ENCODE results near the gene CACFD1. TPM values are rescaled to one million over a fixed set of nuclear protein-coding genes. Genes with fewer than 3 reads are reported as not detected.

CACFD1 gene
- total and polyA plus RNA-seq, 2 of the 4 experiments (the other 2 are of a cell fraction): 2.0 to 6.6 TPM

- Histone ChIP-seq H3K79me1 (ENCODE audit: low read depth in 1 of 2, low read length in 2 of 2) (no peaks in the 10 kb centered on the region), H4K91ac (ENCODE audit: insufficient read depth, low read depth, low read length) (no peak overlapping the region), H3K14ac (replicated peaks; ENCODE audit: low read depth, low read length) (no peak overlapping the region), H2AK5ac (ENCODE audit: low read depth, low read length) (no peak overlapping the region), H3K18ac (ENCODE audit: low read depth, low read length) (no peak overlapping the region), H3K9ac (ENCODE audit: low read depth, low read length) (no peak overlapping the region), H3K4ac (ENCODE audit: low read depth, low read length) (no peak overlapping the region), H3K36me3 (ENCODE audit: control insufficient read depth, insufficient read depth, low read length) (no peaks in the 10 kb centered on the region), H4K8ac (ENCODE audit: low read depth in 2 of 2, low read length in 2 of 2) (no peak overlapping the region), H3K56ac (ENCODE audit: extremely low read depth, insufficient read depth, low read length) (no peak overlapping the region), H2AK9ac (replicated peaks; ENCODE audit: low read depth, low read length, poor library complexity) (no peak overlapping the region), H2BK15ac (ENCODE audit: low read depth, low read length) (no peak overlapping the region), H3K27me3 (ENCODE audit: control insufficient read depth, insufficient read depth, low read length) (no peaks in the 10 kb centered on the region), H3K27ac (ENCODE audit: insufficient read depth, low read length) (no peak overlapping the region), H2BK120ac (ENCODE audit: low read depth, low read length) (no peak overlapping the region), H3K9me3 (ENCODE audit: control insufficient read depth, insufficient read depth, low read length) (no peaks in the 10 kb centered on the region), H2BK5ac (ENCODE audit: low read depth, low read length, poor library complexity, severe bottlenecking) (no peak overlapping the region), H2AFZ (replicated peaks; ENCODE audit: low read length, poor library complexity) (no peak overlapping the region), H3K4me1 (ENCODE audit: control insufficient read depth, insufficient read depth, low read length) (no peaks in the 10 kb centered on the region), H4K20me1 (ENCODE audit: insufficient read depth, low read length) (no peaks in the 10 kb centered on the region), H4K5ac (ENCODE audit: low read depth, low read length) (no peak overlapping the region), H3K4me3 (ENCODE audit: insufficient read depth, low read depth, low read length) (no peak overlapping the region), H2BK20ac (ENCODE audit: low read depth, low read length) (no peak overlapping the region), H3K9me1 (ENCODE audit: insufficient read depth, low read length) (no peaks in the 10 kb centered on the region), H3K23ac (ENCODE audit: low read depth, low read length) (no peak overlapping the region), H3K4me2 (ENCODE audit: low read depth, low read length) (no peak overlapping the region)
- intact Hi-C loops (cut with micrococcal nuclease) (loop anchor here (5.0 kb wide), 1 partner anchor 33 kb away; the partner anchor contains the start of gene ADAMTS13), in situ Hi-C loops (cut with MboI; ENCODE audit: low sequenced_read_pairs) (no loop called here), dilution Hi-C loops (cut with HindIII; ENCODE audit: low sequenced_read_pairs, unreplicated experiment) (no loop called here)
- ATAC-seq (ENCODE audit: low read depth) (no peak), DNase-seq (no peak)
- 100% methylated on average over 3 of the region's 20 CpGs; no CpG with 5 or more reads in 1 of the 2 experiments for WGBS, 2 experiments (ENCODE audit: extremely low coverage in 2 of 2, insufficient read length in 1 of 2)
- BruUV-seq (replicated peaks): no TSS peak
- POLR2A ChIA-PET (ENCODE audit: unreplicated experiment): no interaction called here
- no peak for TF ChIP-seq MAFK (IDR thresholded peaks at IDR 0.05; ENCODE audit: low read depth, low read length)
- TF ChIP-seq MAZ (IDR thresholded peaks at IDR 0.05; ENCODE audit: borderline replicate concordance, low read depth, low read length): no peak
- no peak for TF ChIP-seq CEBPB (IDR thresholded peaks at IDR 0.05; ENCODE audit: low read depth, low read length)
- no peak for TF ChIP-seq ELK1 (IDR thresholded peaks at IDR 0.05; ENCODE audit: borderline replicate concordance, low read depth, low read length)
- TF ChIP-seq MXI1 (IDR thresholded peaks at IDR 0.05; ENCODE audit: borderline replicate concordance, low read depth, low read length): no peak
- TF ChIP-seq USF2 (IDR thresholded peaks at IDR 0.05; ENCODE audit: low read depth, low read length): no peak
- no peak for TF ChIP-seq SMC3 (IDR thresholded peaks at IDR 0.05; ENCODE audit: low read depth, low read length)
- CTCF ChIA-PET: no interaction called here
These were observed 4.7 kb upstream of the CACFD1 start for GRCh38 chr9:133454943-133455673.

Measured in IMR-90 (cell line).